BJ (cell line): Measurements from ENCODE around the gene LPCAT3. TPM values are rescaled to one million over a fixed set of nuclear protein-coding genes. Genes with fewer than 3 reads are reported as not detected.
A peak's percentile ranks its signal among the peaks of the same experiment; 100 is the strongest.

Source experiments
- CTCF ChIA-PET: fragments of 350-600 bp; formaldehyde crosslinking; extraction: SDS; loops from one replicate; lab custom pipeline; 2021; ENCODE audit warnings: antibody characterized with exemption, inconsistent platforms; lab: Yijun Ruan, JAX
- POLR2A ChIA-PET: fragments of 300-600 bp; sonication (Branson Sonifier 250); formaldehyde crosslinking; extraction: SDS; loops from one replicate; lab custom pipeline; 2021; ENCODE audit warnings: antibody characterized with exemption; lab: Charles Lee
- DNase-seq: peaks from one replicate; pipeline ENCODE4 v3.0.0-alpha.2; 2011; ENCODE audit warnings: low read depth
- H3K27me3 ChIP-seq: 2 replicates; pipeline ENCODE4 v1.6.0; 2011; ENCODE audit warnings: low read length; ENCODE audit not compliant: control insufficient read depth, insufficient read depth
- H3K36me3 ChIP-seq: 2 replicates; pipeline ENCODE4 v1.5.1; 2011; ENCODE audit warnings: low read length; ENCODE audit not compliant: control insufficient read depth, insufficient read depth
- H3K4me3 ChIP-seq: 2 replicates; pipeline ENCODE4 v1.5.1; 2011; ENCODE audit warnings: low read depth, mild to moderate bottlenecking, control low read depth, low read length
- CTCF ChIP-seq: IDR thresholded peaks from 2 replicates; pipeline ENCODE4 v1.5.1; 2011; ENCODE audit warnings: low read depth, mild to moderate bottlenecking, control low read depth, inconsistent platforms, low read length, moderate library complexity; ENCODE audit not compliant: insufficient read depth
- polyA plus RNA-seq: library from polyadenylated mRNA; depleted of rRNA; stranded (reverse); fragments of >200 nt; gene quantifications from 2 replicates; pipeline ENCODE4 v1.2.3, GENCODE V29; 2011

LPCAT3 gene
- polyA plus RNA-seq, 1 experiment, result 31.2 TPM

GRCh38 chr12:7061596-7061995 is 43.3 kb upstream of the LPCAT3 start:
- peak overlapping the region; percentile 43 for H3K4me3 ChIP-seq
- CTCF ChIA-PET, result interaction anchor here (0.9 to 7.2 kb wide), 23 partner anchors 10 to 189 kb away, joined by 3 to 151 read pairs (median 6); partner anchors contain the start of genes C1RL, LPCAT3, PEX5 and SPSB2
- H3K27me3 ChIP-seq, result no peaks in the 10 kb centered on the region
- H3K36me3 ChIP-seq, result peaks cover 5% of the 10 kb centered on the region
- no peak for TF ChIP-seq CTCF
- DNase-seq, result no peak
- POLR2A ChIA-PET, result no interaction called here

GRCh38 chr12:7061138-7061537 is 42.9 kb upstream of the LPCAT3 start:
- peaks cover 5% of the 10 kb centered on the region for H3K36me3 ChIP-seq
- no peaks in the 10 kb centered on the region for H3K27me3 ChIP-seq
- DNase-seq, result no peak
- ChIA-PET POLR2A (interaction anchor here (0.6 to 1.1 kb wide), 3 partner anchors 9 to 371 kb away, joined by 3 to 4 read pairs (median 3); no protein-coding TSS in a partner anchor), CTCF (interaction anchor here (0.9 to 7.2 kb wide), 28 partner anchors 9 to 188 kb away, joined by 3 to 151 read pairs (median 6); partner anchors contain the start of genes C12orf57, C1RL, LPCAT3 and PEX5)
- peak overlapping the region; percentile 43 for H3K4me3 ChIP-seq
- no peak for TF ChIP-seq CTCF

GRCh38 chr12:7060353-7060954 is 42.2 kb upstream of the LPCAT3 start, which contains the start of gene C1S:
Gene C1S, plus strand, starts transcription at chr12:7060718. Its CDS starts 1,195 bp downstream, at chr12:7061913.
- H3K4me3 ChIP-seq, result peak within 1 kb of the TSS; percentile 43
- H3K36me3 ChIP-seq, result peaks cover 2% of the 10 kb centered on the region; the same call in 1 of the 2 replicates
- TF ChIP-seq CTCF, result peak; percentile 88
- peak; percentile 97 for DNase-seq
- CTCF ChIA-PET, result interaction anchor here (0.7 to 7.2 kb wide), 30 partner anchors 9 to 187 kb away, joined by 3 to 151 read pairs (median 6); partner anchors contain the start of genes C12orf57, C1RL, LPCAT3 and PEX5
- H3K27me3 ChIP-seq, result no peaks in the 10 kb centered on the region
- POLR2A ChIA-PET, result interaction anchor here (0.6 to 1.1 kb wide), 6 partner anchors 8 to 371 kb away, joined by 3 to 12 read pairs (median 3); no protein-coding TSS in a partner anchor

GRCh38 chr12:7059780-7060179 is 41.5 kb upstream of the LPCAT3 start:
- ChIA-PET POLR2A (interaction anchor here (0.5 to 1.0 kb wide), 4 partner anchors 9 to 936 kb away, joined by 3 to 12 read pairs (median 4); no protein-coding TSS in a partner anchor), CTCF (interaction anchor here (0.6 to 7.2 kb wide), 24 partner anchors 9 to 456 kb away, joined by 3 to 151 read pairs (median 8); partner anchors contain the start of genes C12orf57, C1RL, LPCAT3 and PEX5)
- H3K4me3 ChIP-seq, result no peak overlapping the region
- no peaks in the 10 kb centered on the region for H3K27me3 ChIP-seq
- no peak for DNase-seq
- no peaks in the 10 kb centered on the region; the same call in 1 of the 2 replicates for H3K36me3 ChIP-seq
- no peak for TF ChIP-seq CTCF

- CTCF ChIA-PET, result interaction anchor here (0.9 to 7.2 kb wide), 8 partner anchors 10 to 93 kb away, joined by 3 to 151 read pairs (median 8); partner anchors contain the start of genes C1RL and LPCAT3
Measured at GRCh38 chr12:7058850-7059395, 40.6 kb upstream of the LPCAT3 start.

More at GRCh38 chr12:7058850-7059395, 40.6 kb upstream of the LPCAT3 start:
- POLR2A ChIA-PET, result no interaction called here
- Histone ChIP-seq H3K4me3 (no peak overlapping the region), H3K36me3 (no peaks in the 10 kb centered on the region), H3K27me3 (no peaks in the 10 kb centered on the region)
- no peak for TF ChIP-seq CTCF
- DNase-seq, result no peak
